Thoracic aorta (tissue), 2 donors: ENCODE data around the gene USP3. TPM values are rescaled to one million over a fixed set of nuclear protein-coding genes. Genes with fewer than 3 reads are reported as not detected.

Experiments
- ATAC-seq: fragments of 150-250 bp; one replicate; pipeline ENCODE4 v1.8.0; 2017; ENCODE audit warnings: low read depth; ENCODE audit not compliant: insufficient number of reproducible peaks, low FRiP score
- DNase-seq: peaks from one replicate; pipeline ENCODE4 v3.0.0-alpha.2; 2020; ENCODE audit warnings: low spot score
- H3K27ac ChIP-seq, 2 donors: fragments of 200-600 bp; sonication (generic); 1 replicate in 1 of 2; 2 replicates in 1 of 2; pipeline ENCODE4 v1.5.1; 2016; ENCODE audit warnings: mild to moderate bottlenecking in 2 of 2, moderate library complexity in 2 of 2
- H3K27me3 ChIP-seq: fragments of 200-600 bp; sonication (generic); replicated peaks from 2 replicates; pipeline ENCODE4 v1.6.0; 2016; ENCODE audit warnings: mild to moderate bottlenecking; ENCODE audit not compliant: insufficient read depth
- H3K36me3 ChIP-seq: fragments of 200-600 bp; sonication (generic); one replicate; pipeline ENCODE4 v1.5.1; 2016
- H3K4me1 ChIP-seq, 2 donors: fragments of 200-600 bp; sonication (generic); 1 replicate in 1 of 2; 2 replicates in 1 of 2; pipeline versions ENCODE4 v1.5.1 to v1.6.0; 2016; ENCODE audit warnings: low read depth in 2 of 2, mild to moderate bottlenecking in 1 of 2; ENCODE audit not compliant: control insufficient read depth in 1 of 2
- H3K4me3 ChIP-seq: fragments of 200-600 bp; sonication (generic); 2 replicates; pipeline ENCODE4 v1.5.1; 2016; ENCODE audit warnings: mild to moderate bottlenecking
- H3K9me3 ChIP-seq: fragments of 200-600 bp; sonication (generic); 2 replicates; pipeline ENCODE4 v1.5.1; 2016
- CTCF ChIP-seq: fragments of 200-600 bp; sonication (generic); IDR thresholded peaks from one replicate; pipeline ENCODE4 v1.5.1; 2019; ENCODE audit warnings: antibody characterized with exemption
- total RNA-seq, 2 donors: library from RNA; depleted of rRNA; stranded (reverse); fragments of >200 nt; gene quantifications; one replicate each; pipeline versions ENCODE4 v1.1.0 to v1.2.3, GENCODE V29; 2016

The USP3 gene
- total RNA-seq, 2 donors from 2014 or later: 37.8 to 54.4 TPM

DNA sequence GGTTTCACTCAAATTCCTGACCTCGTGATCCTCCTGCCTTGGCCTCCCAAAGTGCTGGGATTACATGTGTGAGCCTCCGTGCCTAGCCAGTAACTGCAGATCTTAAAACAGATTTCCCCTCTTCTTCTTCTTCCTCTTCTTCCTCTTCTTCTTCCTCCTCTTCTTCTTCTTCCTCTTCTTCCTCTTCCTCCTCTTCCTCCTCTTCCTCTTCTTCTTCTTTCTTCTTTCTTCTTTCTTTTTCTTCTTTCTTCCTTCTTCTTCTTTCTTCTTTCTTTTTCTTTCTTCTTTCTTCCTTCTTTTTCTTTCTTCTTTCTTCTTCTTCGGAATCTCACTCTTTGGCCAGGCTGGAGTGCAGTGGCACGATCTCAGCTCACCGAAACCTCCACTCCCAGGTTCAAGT, 7.8 kb downstream of the USP3 start:
- H3K36me3 ChIP-seq: no peaks in the 10 kb centered on the region
- no peak overlapping the region for H3K27ac ChIP-seq
- no peak overlapping the region for H3K4me3 ChIP-seq
- no peaks in the 10 kb centered on the region for H3K9me3 ChIP-seq
- DNase-seq (no peak), ATAC-seq (no peak)
- no peaks in the 10 kb centered on the region for H3K27me3 ChIP-seq
- H3K4me1 ChIP-seq: peaks cover 54 to 68% of the 10 kb centered on the region in 2 donors
- no peak for TF ChIP-seq CTCF

DNA sequence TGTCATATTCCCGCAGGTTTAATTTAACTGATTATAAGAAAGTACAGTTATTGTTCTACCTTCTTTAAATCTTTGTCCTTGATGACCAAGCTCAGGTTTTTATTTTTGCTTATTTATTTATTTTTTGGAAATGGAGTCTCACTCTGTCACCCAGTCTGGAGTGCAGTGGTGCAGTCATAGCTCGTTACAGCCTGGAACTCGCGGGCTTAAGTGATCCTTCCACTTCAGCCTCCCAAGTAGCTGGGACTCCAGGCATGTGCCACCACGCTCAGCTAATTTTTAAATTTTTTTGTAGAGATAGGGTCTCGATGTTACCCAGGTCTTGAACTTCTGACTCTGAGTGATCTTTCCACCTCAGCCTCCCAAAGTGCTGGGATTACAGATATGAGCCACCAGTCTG, 8.9 kb downstream of the USP3 start:
- no peak for TF ChIP-seq CTCF
- H3K36me3 ChIP-seq: no peaks in the 10 kb centered on the region
- peaks cover 54 to 66% of the 10 kb centered on the region in 2 donors for H3K4me1 ChIP-seq
- H3K9me3 ChIP-seq: no peaks in the 10 kb centered on the region
- ATAC-seq (no peak), DNase-seq (no peak)
- H3K27me3 ChIP-seq: no peaks in the 10 kb centered on the region
- H3K4me3 ChIP-seq: no peak overlapping the region
- H3K27ac ChIP-seq: no peak overlapping the region

- DNase-seq: no peak
- no peak for ATAC-seq
- Histone ChIP-seq H3K36me3 (no peaks in the 10 kb centered on the region), H3K4me1 (peaks cover 51 to 66% of the 10 kb centered on the region in 2 donors), H3K4me3 (no peak overlapping the region), H3K27ac (no peak overlapping the region), H3K9me3 (no peaks in the 10 kb centered on the region), H3K27me3 (no peaks in the 10 kb centered on the region)
- no peak for TF ChIP-seq CTCF
These were observed 9.3 kb downstream of the USP3 start for GRCh38 chr15:63513728-63514127.

DNA sequence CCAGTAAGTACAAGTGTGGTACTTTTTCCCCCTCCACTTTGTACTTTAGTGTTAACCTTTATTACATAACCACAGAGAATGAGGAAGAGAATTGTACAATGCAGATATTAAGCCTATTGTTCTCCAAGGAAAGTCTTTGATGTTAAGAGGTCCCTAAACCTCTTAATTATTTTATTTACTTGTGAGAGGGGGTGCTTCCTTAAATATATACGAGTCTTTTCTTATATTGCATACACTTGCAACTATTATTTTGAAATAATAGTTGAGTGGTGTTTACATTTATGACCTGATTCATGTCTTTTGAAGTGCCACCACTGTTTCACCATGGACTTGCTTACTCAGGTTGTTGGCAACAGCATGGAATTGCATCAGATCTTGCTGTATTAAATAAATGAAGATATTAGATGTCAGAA, 10.1 kb downstream of the USP3 start:
- Histone ChIP-seq H3K9me3 (no peaks in the 10 kb centered on the region), H3K36me3 (no peaks in the 10 kb centered on the region), H3K27ac (no peak overlapping the region), H3K27me3 (no peaks in the 10 kb centered on the region), H3K4me3 (no peak overlapping the region), H3K4me1 (peaks cover 53 to 66% of the 10 kb centered on the region in 2 donors)
- DNase-seq (no peak), ATAC-seq (no peak)
- TF ChIP-seq CTCF: no peak

DNA sequence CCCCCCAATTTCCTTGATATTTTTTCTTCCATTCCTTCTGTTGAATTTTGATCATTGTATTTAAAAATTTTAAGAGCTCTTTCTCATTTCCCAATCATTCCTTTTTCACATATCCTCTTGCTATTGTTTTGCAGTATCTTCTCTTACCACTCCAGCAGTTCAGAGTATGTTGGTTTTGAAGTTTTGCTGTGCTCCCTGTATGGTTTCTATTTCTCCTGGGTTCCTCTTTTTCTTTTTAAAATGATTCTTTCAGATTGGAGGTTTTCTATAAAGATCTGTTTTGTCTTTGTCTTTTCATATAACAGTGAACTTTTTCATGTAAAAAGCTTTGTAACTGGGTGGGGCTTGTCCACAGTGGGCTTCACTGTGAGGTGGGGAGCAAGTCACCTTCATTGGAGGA, 12.8 kb downstream of the USP3 start:
- DNase-seq (no peak), ATAC-seq (no peak)
- Histone ChIP-seq H3K4me3 (no peak overlapping the region), H3K27me3 (no peaks in the 10 kb centered on the region), H3K4me1 (peaks cover 43 to 76% of the 10 kb centered on the region in 2 donors), H3K36me3 (no peaks in the 10 kb centered on the region), H3K9me3 (no peaks in the 10 kb centered on the region), H3K27ac (no peak overlapping the region)
- TF ChIP-seq CTCF: no peak
